Osteoblast (primary cell): ENCODE measurements around the gene TPPP. TPM values are rescaled to one million over a fixed set of nuclear protein-coding genes. Genes with fewer than 3 reads are reported as not detected.

Experiments used
- DNase-seq: peaks from one replicate; pipeline ENCODE4 v3.0.0; 2011; ENCODE audit warnings: low spot score, mixed read lengths; ENCODE audit not compliant: insufficient read length; ENCODE audit errors: missing footprints
- H2AFZ ChIP-seq: 2 replicates; pipeline ENCODE4 v1.6.0; 2011; ENCODE audit warnings: mild to moderate bottlenecking, low read length
- H3K27ac ChIP-seq: 2 replicates; pipeline ENCODE4 v1.5.1; 2011; ENCODE audit warnings: mild to moderate bottlenecking, low read depth, low read length, moderate library complexity
- H3K27me3 ChIP-seq: 2 replicates; pipeline ENCODE4 v1.6.0; 2012; ENCODE audit warnings: mild to moderate bottlenecking, control low read depth, inconsistent platforms, low read length, moderate library complexity; ENCODE audit not compliant: insufficient read depth
- H3K36me3 ChIP-seq: 2 replicates; pipeline ENCODE4 v1.5.1; 2011; ENCODE audit warnings: mild to moderate bottlenecking, low read length, control low read depth, moderate library complexity; ENCODE audit not compliant: insufficient read depth
- H3K4me1 ChIP-seq: 2 replicates; pipeline ENCODE4 v1.5.1; 2011; ENCODE audit warnings: mild to moderate bottlenecking, low read length, control low read depth, moderate library complexity; ENCODE audit not compliant: insufficient read depth
- H3K4me2 ChIP-seq: 2 replicates; pipeline ENCODE4 v1.6.0; 2011; ENCODE audit warnings: mild to moderate bottlenecking, low read length; ENCODE audit not compliant: insufficient read depth
- H3K4me3 ChIP-seq: fragments of 200-600 bp; sonication (generic); 3 replicates; pipeline ENCODE4 v1.5.1; 2012; ENCODE audit warnings: mild to moderate bottlenecking, low read length, inconsistent platforms; ENCODE audit not compliant: insufficient read depth
- H3K79me2 ChIP-seq: 2 replicates; pipeline ENCODE4 v1.6.0; 2012; ENCODE audit warnings: mild to moderate bottlenecking, low read length, control low read depth, inconsistent platforms; ENCODE audit not compliant: insufficient read depth
- H3K9me3 ChIP-seq: 2 replicates; pipeline ENCODE4 v1.5.1; 2011; ENCODE audit warnings: low read depth, low read length, control low read depth
- H4K20me1 ChIP-seq: 2 replicates; pipeline ENCODE4 v1.6.0; 2012; ENCODE audit warnings: mild to moderate bottlenecking, low read length, control low read depth; ENCODE audit not compliant: insufficient read depth
- total RNA-seq: library from RNA; depleted of rRNA; stranded (reverse); fragments of >200 nt; gene quantifications from 2 replicates; pipeline ENCODE4 v1.2.3, GENCODE V29; 2012
- TF ChIP-seq, protein P1 (sequence below): IDR thresholded peaks from 2 replicates; pipeline ENCODE4 v1.5.1; 2011; ENCODE audit warnings: mild to moderate bottlenecking, low read depth, low read length, moderate library complexity; ENCODE audit errors: extremely low read depth

TPPP gene
- total RNA-seq, 1 donor = not detected

DNA sequence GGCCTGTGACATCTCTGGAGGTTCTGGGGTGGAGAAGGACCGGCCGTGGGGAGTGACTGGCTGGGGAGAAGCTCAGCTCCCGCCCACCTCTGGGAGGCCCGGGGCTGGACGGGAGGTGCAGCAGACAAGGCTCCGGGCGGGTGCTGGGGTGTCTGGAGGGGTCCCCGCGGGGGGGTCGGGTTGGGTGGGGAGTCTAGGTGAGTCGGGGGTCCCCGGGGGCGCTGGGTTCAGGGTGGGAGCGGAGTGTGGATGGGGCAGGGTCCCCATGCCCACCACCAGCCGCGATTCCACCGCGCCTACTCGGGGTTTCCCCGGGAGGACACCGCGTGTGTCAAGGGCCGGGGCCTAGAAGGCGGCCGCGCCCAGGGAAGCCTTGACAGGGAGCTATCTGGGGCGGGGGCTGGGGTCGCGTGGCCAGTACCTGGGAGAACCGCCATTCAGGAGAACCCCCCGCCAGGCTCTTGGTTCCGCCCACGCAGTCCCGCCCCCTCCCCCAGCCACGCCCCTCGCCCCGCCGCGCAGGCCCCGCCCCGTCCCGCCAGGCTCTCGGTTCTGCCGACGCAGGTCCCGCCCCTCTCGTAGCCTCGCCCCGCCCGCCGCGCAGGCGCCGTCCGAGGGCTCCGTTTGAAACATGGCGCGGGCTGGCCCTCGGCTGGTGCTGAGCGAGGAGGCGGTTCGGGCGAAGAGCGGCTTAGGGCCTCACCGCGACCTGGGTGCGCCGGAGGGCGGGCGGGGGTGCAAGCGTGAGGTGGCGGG, 81.2 kb downstream of the TPPP start, which contains the start of gene CEP72:
TSS of gene CEP72 (plus strand) at position 610 of the 756 bp plus-strand sequence. CDS start at position 632, 22 bp downstream.
- no peaks in the 10 kb centered on the region for H3K9me3 ChIP-seq
- peak within 1 kb of the TSS; percentile 82 for H3K4me3 ChIP-seq
- peak within 1 kb of the TSS; percentile 95 for H3K4me2 ChIP-seq
- peak; percentile 100 for DNase-seq
- H4K20me1 ChIP-seq = no peaks in the 10 kb centered on the region
- peak within 1 kb of the TSS; percentile 28 for H3K27ac ChIP-seq
- no peaks in the 10 kb centered on the region for H3K36me3 ChIP-seq
- peaks cover 38% of the 10 kb centered on the region for H3K79me2 ChIP-seq
- peaks cover 12% of the 10 kb centered on the region for H3K4me1 ChIP-seq
- H3K27me3 ChIP-seq = peaks cover 10% of the 10 kb centered on the region
- H2AFZ ChIP-seq = peak within 1 kb of the TSS; percentile 83
- TF ChIP-seq, protein P1, sequence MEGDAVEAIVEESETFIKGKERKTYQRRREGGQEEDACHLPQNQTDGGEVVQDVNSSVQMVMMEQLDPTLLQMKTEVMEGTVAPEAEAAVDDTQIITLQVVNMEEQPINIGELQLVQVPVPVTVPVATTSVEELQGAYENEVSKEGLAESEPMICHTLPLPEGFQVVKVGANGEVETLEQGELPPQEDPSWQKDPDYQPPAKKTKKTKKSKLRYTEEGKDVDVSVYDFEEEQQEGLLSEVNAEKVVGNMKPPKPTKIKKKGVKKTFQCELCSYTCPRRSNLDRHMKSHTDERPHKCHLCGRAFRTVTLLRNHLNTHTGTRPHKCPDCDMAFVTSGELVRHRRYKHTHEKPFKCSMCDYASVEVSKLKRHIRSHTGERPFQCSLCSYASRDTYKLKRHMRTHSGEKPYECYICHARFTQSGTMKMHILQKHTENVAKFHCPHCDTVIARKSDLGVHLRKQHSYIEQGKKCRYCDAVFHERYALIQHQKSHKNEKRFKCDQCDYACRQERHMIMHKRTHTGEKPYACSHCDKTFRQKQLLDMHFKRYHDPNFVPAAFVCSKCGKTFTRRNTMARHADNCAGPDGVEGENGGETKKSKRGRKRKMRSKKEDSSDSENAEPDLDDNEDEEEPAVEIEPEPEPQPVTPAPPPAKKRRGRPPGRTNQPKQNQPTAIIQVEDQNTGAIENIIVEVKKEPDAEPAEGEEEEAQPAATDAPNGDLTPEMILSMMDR = no peak

DNA sequence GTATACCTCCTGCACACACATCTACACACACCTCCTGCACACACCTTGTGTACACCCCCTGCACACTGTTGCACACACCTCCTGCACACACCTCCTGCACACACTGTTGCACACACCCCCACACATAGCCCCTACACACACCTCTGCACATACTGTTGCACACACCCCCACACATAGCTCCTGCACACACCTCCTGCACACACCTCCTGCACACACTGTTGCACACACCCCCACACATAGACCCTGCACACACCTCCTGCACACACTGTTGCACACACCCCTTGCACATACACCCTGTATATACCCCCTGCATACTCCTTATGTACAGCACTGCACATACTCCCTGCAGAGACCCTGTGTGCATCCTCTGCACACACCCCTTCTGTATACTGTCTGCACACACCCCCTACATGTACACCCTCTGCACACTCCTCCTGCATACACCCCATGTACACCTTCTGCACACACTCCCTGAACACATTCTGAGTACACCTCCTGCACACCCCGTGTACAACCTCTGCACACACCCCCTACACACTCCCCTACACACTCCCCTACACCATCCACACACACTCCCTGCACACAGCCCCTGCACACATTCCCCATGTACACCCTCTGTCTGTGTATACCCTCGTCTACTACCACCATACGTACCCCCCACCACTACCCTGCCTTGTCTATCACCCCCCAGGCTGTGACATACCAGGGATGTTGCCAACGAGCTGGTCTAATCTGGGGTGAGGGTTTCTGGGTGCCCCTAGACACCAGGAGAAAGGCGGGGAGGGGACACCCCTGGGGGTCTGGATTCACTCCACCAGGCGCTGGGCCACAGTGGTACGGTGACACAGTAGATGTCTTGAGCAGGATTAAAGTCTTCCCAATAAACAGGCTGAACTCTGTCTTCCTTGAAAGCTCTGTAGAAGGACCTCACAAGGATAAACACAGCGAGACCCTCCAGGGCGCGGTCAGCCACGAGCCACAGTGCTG, 82.1 kb downstream of the TPPP start:
- DNase-seq = peak; percentile 46
- Histone ChIP-seq H3K27ac (no peak overlapping the region), H3K36me3 (no peaks in the 10 kb centered on the region), H3K4me2 (peak overlapping the region; percentile 81), H3K9me3 (no peaks in the 10 kb centered on the region), H3K79me2 (peaks cover 29% of the 10 kb centered on the region), H3K27me3 (peaks cover 13% of the 10 kb centered on the region), H3K4me1 (peaks cover 12% of the 10 kb centered on the region), H3K4me3 (peak overlapping the region; percentile 82), H4K20me1 (no peaks in the 10 kb centered on the region), H2AFZ (peak overlapping the region; percentile 73)
- TF ChIP-seq, protein P1 = no peak

DNA sequence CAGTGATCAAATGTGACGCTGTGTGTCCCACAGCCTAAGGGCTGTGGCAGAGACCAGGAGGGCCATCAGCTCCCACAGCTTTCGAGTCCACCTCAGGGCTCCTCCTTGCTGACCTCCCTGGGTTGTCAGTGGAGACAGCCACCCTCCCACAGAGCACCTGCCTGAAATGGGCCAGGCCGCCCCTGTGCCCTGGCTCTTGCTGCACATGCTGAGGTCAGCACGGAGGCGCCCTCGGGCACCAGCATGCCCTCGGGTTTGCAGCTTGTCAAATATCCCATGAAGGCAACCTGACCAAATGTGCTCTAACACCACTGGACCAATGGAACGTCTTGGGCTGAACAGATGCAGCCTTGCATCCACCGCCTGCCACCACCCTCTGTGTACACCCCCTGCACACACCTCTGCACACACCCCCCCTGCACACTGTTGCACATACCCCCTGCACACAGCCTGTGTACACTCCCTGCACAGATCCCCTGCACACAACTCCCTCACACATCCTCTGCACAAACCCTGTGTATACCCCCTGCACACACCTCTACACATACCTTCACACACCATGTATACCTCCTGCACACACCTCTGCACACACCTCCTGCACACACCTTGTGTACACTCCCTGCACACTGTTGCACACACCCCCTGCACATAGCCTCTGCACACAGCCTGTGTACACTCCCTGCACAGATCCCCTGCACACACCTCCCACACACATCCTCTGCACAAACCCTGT, 83.0 kb downstream of the TPPP start:
- Histone ChIP-seq H3K27ac (no peak overlapping the region), H3K27me3 (peaks cover 13% of the 10 kb centered on the region), H3K4me1 (peaks cover 12% of the 10 kb centered on the region), H3K36me3 (no peaks in the 10 kb centered on the region), H2AFZ (no peak overlapping the region), H3K4me2 (no peak overlapping the region), H3K4me3 (no peak overlapping the region), H4K20me1 (no peaks in the 10 kb centered on the region), H3K9me3 (no peaks in the 10 kb centered on the region), H3K79me2 (peaks cover 23% of the 10 kb centered on the region)
- TF ChIP-seq, protein P1 = no peak
- DNase-seq = no peak

Other genes starting within 250 kb of the TPPP start
- gene SLC9A3, start 168.9 kb downstream of the TPPP start, total RNA-seq = 1.2 and 1.4 TPM in 2 replicates
- gene CEP72, start 81.0 kb downstream of the TPPP start, total RNA-seq = 2.7 and 3.3 TPM in 2 replicates
- not detected in 2 replicates for gene ZDHHC11B, start 91.4 kb upstream of the TPPP start, total RNA-seq
- gene ZDHHC11, start 157.6 kb upstream of the TPPP start, total RNA-seq = 1.2 and 1.8 TPM in 2 replicates
- 29.8 and 35.8 TPM in 2 replicates for gene BRD9, start 199.4 kb upstream of the TPPP start, total RNA-seq
- gene TRIP13, start 199.5 kb upstream of the TPPP start, total RNA-seq = 3.8 and 4.0 TPM in 2 replicates